Parathyroid adenoma (tissue), 2 donors: ENCODE measurements around the gene ACTN4.

ENCODE experiments used
- H2AFZ ChIP-seq: fragments of 300-600 bp; sonication (generic); one replicate; pipeline ENCODE4 v1.7.0; 2017; ENCODE audit warnings: antibody characterized with exemption, mild to moderate bottlenecking
- H3K27ac ChIP-seq: fragments of 300-600 bp; sonication (generic); one replicate; pipeline ENCODE4 v1.7.0; 2017
- H3K27me3 ChIP-seq: fragments of 300-600 bp; sonication (generic); one replicate; pipeline ENCODE4 v1.7.0; 2017; ENCODE audit warnings: low read length; ENCODE audit not compliant: control insufficient read depth, insufficient read depth
- H3K36me3 ChIP-seq: fragments of 300-600 bp; sonication (generic); one replicate; pipeline ENCODE4 v1.7.0; 2017; ENCODE audit warnings: low read length; ENCODE audit not compliant: control insufficient read depth, insufficient read depth
- H3K4me1 ChIP-seq: fragments of 300-600 bp; sonication (generic); one replicate; pipeline ENCODE4 v1.7.0; 2017; ENCODE audit warnings: control low read depth
- H3K4me2 ChIP-seq: fragments of 300-600 bp; sonication (generic); one replicate; pipeline ENCODE4 v1.7.0; 2017; ENCODE audit warnings: low read length
- H3K4me3 ChIP-seq: fragments of 300-600 bp; sonication (generic); one replicate; pipeline ENCODE4 v1.7.0; 2017; ENCODE audit warnings: low read depth, low read length
- H3K79me2 ChIP-seq: fragments of 300-600 bp; sonication (generic); one replicate; pipeline ENCODE4 v1.7.0; 2017; ENCODE audit warnings: control low read depth
- H3K9ac ChIP-seq: fragments of 300-600 bp; sonication (generic); one replicate; pipeline ENCODE4 v1.7.0; 2017; ENCODE audit warnings: mild to moderate bottlenecking
- H3K9me3 ChIP-seq: fragments of 300-600 bp; sonication (generic); one replicate; pipeline ENCODE4 v1.7.0; 2017; ENCODE audit warnings: low read length; ENCODE audit not compliant: control insufficient read depth
- CTCF ChIP-seq: fragments of 300-600 bp; sonication (generic); IDR thresholded peaks from one replicate; pipeline ENCODE4 v1.7.0; 2017; ENCODE audit warnings: antibody characterized with exemption, mild to moderate bottlenecking
- donor health status: primary hyperparathyroidism.

ACTN4 gene

GRCh38 chr19:38736036-38736412, 88.6 kb downstream of the ACTN4 start:
- Histone ChIP-seq H3K36me3 (no peaks in the 10 kb centered on the region), H2AFZ (peak overlapping the region; percentile 79), H3K4me1 (peaks cover 7% of the 10 kb centered on the region), H3K4me2 (peak overlapping the region; percentile 55), H3K4me3 (peak overlapping the region; percentile 27), H3K79me2 (no peaks in the 10 kb centered on the region), H3K9me3 (no peaks in the 10 kb centered on the region), H3K27ac (no peak overlapping the region), H3K9ac (no peak overlapping the region), H3K27me3 (no peaks in the 10 kb centered on the region)
- no peak for TF ChIP-seq CTCF

GRCh38 chr19:38736413-38737280, 89.2 kb downstream of the ACTN4 start:
- Histone ChIP-seq H3K4me1 (peaks cover 7% of the 10 kb centered on the region), H3K9ac (no peak overlapping the region), H2AFZ (peak overlapping the region; percentile 79), H3K36me3 (no peaks in the 10 kb centered on the region), H3K27me3 (no peaks in the 10 kb centered on the region), H3K79me2 (no peaks in the 10 kb centered on the region), H3K27ac (no peak overlapping the region), H3K4me3 (no peak overlapping the region), H3K4me2 (peak overlapping the region; percentile 55), H3K9me3 (no peaks in the 10 kb centered on the region)
- TF ChIP-seq CTCF: no peak

- Histone ChIP-seq H3K4me3 (no peak overlapping the region), H3K9me3 (no peaks in the 10 kb centered on the region), H2AFZ (no peak overlapping the region), H3K27ac (no peak overlapping the region), H3K4me1 (peaks cover 7% of the 10 kb centered on the region), H3K9ac (no peak overlapping the region), H3K4me2 (no peak overlapping the region), H3K36me3 (no peaks in the 10 kb centered on the region), H3K27me3 (no peaks in the 10 kb centered on the region), H3K79me2 (no peaks in the 10 kb centered on the region)
- TF ChIP-seq CTCF: no peak
Measured at GRCh38 chr19:38737281-38737865, 89.9 kb downstream of the ACTN4 start.

DNA sequence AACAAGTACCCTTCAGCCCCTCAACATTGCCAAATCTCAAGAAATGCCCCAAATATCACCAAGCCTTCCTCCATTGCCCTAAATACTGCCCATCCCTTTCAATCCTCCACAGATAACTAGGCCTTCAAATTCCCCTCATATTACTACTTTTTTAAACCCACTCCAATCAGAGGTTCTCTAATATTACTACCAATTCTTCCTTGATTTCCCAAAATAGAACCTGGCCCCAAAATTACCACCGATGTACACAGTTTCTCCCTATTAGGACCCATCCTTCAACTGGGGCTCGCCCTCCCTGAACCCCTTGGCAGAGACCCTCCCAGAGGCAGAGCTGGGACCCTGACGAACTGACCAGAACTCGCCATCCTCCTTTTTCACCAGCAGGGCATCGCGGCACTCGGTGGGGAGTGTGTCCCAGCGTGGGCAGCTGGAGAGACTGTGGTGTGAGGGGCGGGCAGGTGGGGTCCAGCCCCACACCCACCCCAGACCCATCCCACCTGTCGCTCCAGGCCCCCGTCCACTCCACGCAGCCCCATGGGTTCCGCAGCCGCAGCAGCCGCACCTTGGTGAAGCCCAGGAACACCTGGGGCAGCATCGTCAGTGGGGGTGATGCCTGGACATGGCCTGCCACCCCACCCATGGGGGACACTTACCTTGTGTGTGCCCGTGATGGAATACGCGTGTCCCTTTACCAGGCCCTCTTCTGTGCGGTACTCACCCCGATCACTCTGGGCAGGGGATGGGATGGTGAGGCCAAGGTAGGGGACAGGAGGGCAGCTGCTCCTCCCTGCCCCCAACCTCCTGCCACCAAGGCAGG, 90.7 kb downstream of the ACTN4 start:
- no peak overlapping the region for H3K4me2 ChIP-seq
- no peaks in the 10 kb centered on the region for H3K79me2 ChIP-seq
- no peak overlapping the region for H3K4me3 ChIP-seq
- TF ChIP-seq CTCF: no peak
- H3K36me3 ChIP-seq: no peaks in the 10 kb centered on the region
- peaks cover 3% of the 10 kb centered on the region for H3K4me1 ChIP-seq
- no peak overlapping the region for H3K9ac ChIP-seq
- no peak overlapping the region for H2AFZ ChIP-seq
- no peaks in the 10 kb centered on the region for H3K9me3 ChIP-seq
- no peak overlapping the region for H3K27ac ChIP-seq
- H3K27me3 ChIP-seq: no peaks in the 10 kb centered on the region
